Measurements from ENCODE around the gene KCNMA1. TPM values are rescaled to one million over a fixed set of nuclear protein-coding genes. Genes with fewer than 3 reads are reported as not detected.
A peak's percentile ranks its signal among the peaks of the same experiment; 100 is the strongest.

The KCNMA1 gene
- total RNA-seq, 1 experiment from 2014 or later: 143 TPM

- DNase-seq (peak; percentile 100), ATAC-seq (peak; percentile 96)
- no peaks in the 10 kb centered on the region for H3F3A ChIP-seq (ENCODE audit: low read length, unreplicated experiment)
- peaks cover 6% of the 10 kb centered on the region; the same call in 1 of the 2 replicates for H3K9me2 ChIP-seq (replicated peaks; ENCODE audit: low read length)
- no peaks in the 10 kb centered on the region for H3K27me3 ChIP-seq (ENCODE audit: low read length)
- no TSS peak for BruUV-seq (replicated peaks)
- peak overlapping the region; percentile 28 for H2AFZ ChIP-seq (ENCODE audit: low read length)
- no peaks in the 10 kb centered on the region for H3K36me3 ChIP-seq (ENCODE audit: low read depth, low read length)
- ChIA-PET CTCF (interaction anchor here (0.8 to 1.4 kb wide), 4 partner anchors 32 to 118 kb away, joined by 3 to 11 read pairs (median 4); no protein-coding TSS in a partner anchor), POLR2A (ENCODE audit: unreplicated experiment) (interaction anchor here (0.6 kb wide), 1 partner anchor 1798 kb away, joined by 6 read pairs; no protein-coding TSS in a partner anchor)
- no peaks in the 10 kb centered on the region for H3K9me3 ChIP-seq (ENCODE audit: low read length)
- H3K4me3 ChIP-seq (ENCODE audit: low read length): no peak overlapping the region; the same call in 1 of the 2 replicates
- H3K4me1 ChIP-seq (ENCODE audit: insufficient read depth, low read length): peaks cover 28% of the 10 kb centered on the region
- intact Hi-C loops (cut with micrococcal nuclease): loop anchor here (1.0 kb wide), 3 partner anchors 31 to 118 kb away; no protein-coding TSS in a partner anchor
- H3K9ac ChIP-seq (ENCODE audit: low read length): peak overlapping the region; percentile 18
- no peaks in the 10 kb centered on the region for H3K79me2 ChIP-seq (ENCODE audit: low read length)
- peak overlapping the region; percentile 74 for H3K27ac ChIP-seq (ENCODE audit: low read length)
- TF ChIP-seq EZH2 (IDR thresholded peaks at IDR 0.05; ENCODE audit: low read length, unreplicated experiment) (no peak), CTCF (conservative IDR thresholded peaks at IDR 0.05; ENCODE audit: low read depth, low read length) (no peak), EZH2phosphoT487 (IDR thresholded peaks at IDR 0.05; ENCODE audit: borderline replicate concordance, low read length) (no peak)
- H4K20me1 ChIP-seq (ENCODE audit: low read length): no peaks in the 10 kb centered on the region
- H3K4me2 ChIP-seq (ENCODE audit: low read length): peak overlapping the region; percentile 58
These were observed 363.4 kb downstream of the KCNMA1 start for GRCh38 chr10:77274046-77274795.

- ChIA-PET POLR2A (ENCODE audit: unreplicated experiment) (no interaction called here), CTCF (no interaction called here)
- Histone ChIP-seq H3K79me2 (ENCODE audit: low read length) (no peaks in the 10 kb centered on the region), H3F3A (ENCODE audit: low read length, unreplicated experiment) (no peaks in the 10 kb centered on the region), H4K20me1 (ENCODE audit: low read length) (no peaks in the 10 kb centered on the region), H3K4me3 (ENCODE audit: low read length) (no peak overlapping the region), H3K36me3 (ENCODE audit: low read depth, low read length) (no peaks in the 10 kb centered on the region), H3K4me2 (ENCODE audit: low read length) (no peak overlapping the region), H3K27ac (ENCODE audit: low read length) (no peak overlapping the region), H3K9me3 (ENCODE audit: low read length) (no peaks in the 10 kb centered on the region), H2AFZ (ENCODE audit: low read length) (no peak overlapping the region), H3K27me3 (ENCODE audit: low read length) (no peaks in the 10 kb centered on the region), H3K9ac (ENCODE audit: low read length) (no peak overlapping the region), H3K9me2 (replicated peaks; ENCODE audit: low read length) (no peaks in the 10 kb centered on the region), H3K4me1 (ENCODE audit: insufficient read depth, low read length) (peaks cover 23% of the 10 kb centered on the region)
- TF ChIP-seq EZH2phosphoT487 (IDR thresholded peaks at IDR 0.05; ENCODE audit: borderline replicate concordance, low read length) (no peak), EZH2 (IDR thresholded peaks at IDR 0.05; ENCODE audit: low read length, unreplicated experiment) (no peak), CTCF (conservative IDR thresholded peaks at IDR 0.05; ENCODE audit: low read depth, low read length) (no peak)
- BruUV-seq (replicated peaks): no TSS peak
- intact Hi-C loops (cut with micrococcal nuclease): no loop called here
- DNase-seq (no peak), ATAC-seq (no peak)
These were observed 368.4 kb downstream of the KCNMA1 start for GRCh38 chr10:77269163-77269562.

GRCh38 chr10:77268721-77269120, 368.9 kb downstream of the KCNMA1 start:
- Histone ChIP-seq H3K4me3 (ENCODE audit: low read length) (no peak overlapping the region), H3K27me3 (ENCODE audit: low read length) (no peaks in the 10 kb centered on the region)
- CTCF ChIA-PET: no interaction called here

More at GRCh38 chr10:77268721-77269120, 368.9 kb downstream of the KCNMA1 start:
- Histone ChIP-seq H3K4me2 (ENCODE audit: low read length) (no peak overlapping the region), H2AFZ (ENCODE audit: low read length) (no peak overlapping the region), H3K9me2 (replicated peaks; ENCODE audit: low read length) (no peaks in the 10 kb centered on the region), H4K20me1 (ENCODE audit: low read length) (no peaks in the 10 kb centered on the region), H3K9me3 (ENCODE audit: low read length) (no peaks in the 10 kb centered on the region), H3K36me3 (ENCODE audit: low read depth, low read length) (no peaks in the 10 kb centered on the region), H3K27ac (ENCODE audit: low read length) (no peak overlapping the region), H3K9ac (ENCODE audit: low read length) (no peak overlapping the region), H3K79me2 (ENCODE audit: low read length) (no peaks in the 10 kb centered on the region), H3F3A (ENCODE audit: low read length, unreplicated experiment) (no peaks in the 10 kb centered on the region), H3K4me1 (ENCODE audit: insufficient read depth, low read length) (peaks cover 23% of the 10 kb centered on the region)
- TF ChIP-seq CTCF (conservative IDR thresholded peaks at IDR 0.05; ENCODE audit: low read depth, low read length) (no peak), EZH2 (IDR thresholded peaks at IDR 0.05; ENCODE audit: low read length, unreplicated experiment) (no peak), EZH2phosphoT487 (IDR thresholded peaks at IDR 0.05; ENCODE audit: borderline replicate concordance, low read length) (no peak)
- DNase-seq (no peak), ATAC-seq (no peak)
- intact Hi-C loops (cut with micrococcal nuclease): no loop called here
- POLR2A ChIA-PET (ENCODE audit: unreplicated experiment): no interaction called here
- BruUV-seq (replicated peaks): no TSS peak

Data from PC-3 (cell line).